ENCODE measurements around the gene SAC3D1.
A peak's percentile ranks its signal among the peaks of the same experiment; 100 is the strongest.

Gene SAC3D1

DNA sequence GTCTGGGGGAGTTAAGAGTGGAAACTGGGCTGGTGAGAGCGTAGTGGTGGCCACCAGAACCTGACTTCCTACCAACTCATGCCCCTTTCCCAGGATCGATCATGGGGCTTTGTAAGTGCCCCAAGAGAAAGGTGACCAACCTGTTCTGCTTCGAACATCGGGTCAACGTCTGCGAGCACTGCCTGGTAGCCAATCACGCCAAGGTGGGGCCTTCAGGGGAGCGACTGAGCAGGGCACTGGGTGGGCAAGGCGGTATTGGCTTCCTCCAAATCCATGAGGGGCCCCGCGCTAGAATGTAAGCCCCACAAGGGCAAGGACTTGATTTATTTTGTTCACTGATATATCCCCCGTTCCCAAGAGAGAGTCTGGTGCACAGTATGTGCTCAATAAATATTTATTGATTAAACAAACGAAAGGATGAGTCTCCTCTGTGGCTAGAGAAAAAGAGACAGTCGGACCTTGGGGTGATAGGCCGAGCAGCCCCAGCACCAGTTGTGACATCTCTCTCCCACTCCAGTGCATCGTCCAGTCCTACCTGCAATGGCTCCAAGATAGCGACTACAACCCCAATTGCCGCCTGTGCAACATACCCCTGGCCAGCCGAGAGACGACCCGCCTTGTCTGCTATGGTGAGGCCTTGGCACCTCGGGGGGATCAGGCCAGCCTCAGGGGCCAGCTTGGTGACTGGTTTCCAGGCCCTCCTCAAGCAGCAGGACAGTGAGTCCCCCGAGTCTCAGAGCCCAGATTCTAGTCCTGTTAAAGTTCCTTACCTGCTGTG, 43.8 kb downstream of the SAC3D1 start:
- TF ChIP-seq, protein P1, sequence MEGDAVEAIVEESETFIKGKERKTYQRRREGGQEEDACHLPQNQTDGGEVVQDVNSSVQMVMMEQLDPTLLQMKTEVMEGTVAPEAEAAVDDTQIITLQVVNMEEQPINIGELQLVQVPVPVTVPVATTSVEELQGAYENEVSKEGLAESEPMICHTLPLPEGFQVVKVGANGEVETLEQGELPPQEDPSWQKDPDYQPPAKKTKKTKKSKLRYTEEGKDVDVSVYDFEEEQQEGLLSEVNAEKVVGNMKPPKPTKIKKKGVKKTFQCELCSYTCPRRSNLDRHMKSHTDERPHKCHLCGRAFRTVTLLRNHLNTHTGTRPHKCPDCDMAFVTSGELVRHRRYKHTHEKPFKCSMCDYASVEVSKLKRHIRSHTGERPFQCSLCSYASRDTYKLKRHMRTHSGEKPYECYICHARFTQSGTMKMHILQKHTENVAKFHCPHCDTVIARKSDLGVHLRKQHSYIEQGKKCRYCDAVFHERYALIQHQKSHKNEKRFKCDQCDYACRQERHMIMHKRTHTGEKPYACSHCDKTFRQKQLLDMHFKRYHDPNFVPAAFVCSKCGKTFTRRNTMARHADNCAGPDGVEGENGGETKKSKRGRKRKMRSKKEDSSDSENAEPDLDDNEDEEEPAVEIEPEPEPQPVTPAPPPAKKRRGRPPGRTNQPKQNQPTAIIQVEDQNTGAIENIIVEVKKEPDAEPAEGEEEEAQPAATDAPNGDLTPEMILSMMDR (IDR thresholded peaks at IDR 0.05; ENCODE audit: insufficient read depth, low read depth, low read length, missing control alignments) = no peak

DNA sequence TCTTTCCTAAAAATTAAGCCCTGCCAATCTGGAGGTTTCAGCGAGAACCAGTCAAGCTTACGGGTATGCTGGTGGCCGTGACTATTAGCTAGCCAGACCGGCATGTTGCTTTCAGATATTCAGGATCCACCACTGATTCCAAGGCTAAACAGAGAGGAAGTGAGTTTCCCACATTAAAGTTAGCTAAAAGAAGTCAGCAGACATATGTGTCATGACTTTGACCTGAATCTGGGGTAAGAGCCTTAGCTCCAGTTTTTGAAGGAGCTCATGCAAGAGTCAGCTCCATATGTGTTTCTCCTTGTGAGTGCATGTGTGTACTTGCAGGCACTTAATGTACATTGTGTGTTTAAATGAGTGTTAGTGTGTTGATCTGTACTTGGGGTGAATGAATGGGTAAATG, 44.4 kb downstream of the SAC3D1 start:
- TF ChIP-seq, protein P1 (IDR thresholded peaks at IDR 0.05; ENCODE audit: insufficient read depth, low read depth, low read length, missing control alignments) = no peak
- no peak for DNase-seq (ENCODE audit: low read depth)
- H3K4me3 ChIP-seq (ENCODE audit: low read depth, low read length) = no peak overlapping the region

More for the DNA sequence above, 43.8 kb downstream of the SAC3D1 start:
- peak overlapping the region; percentile 83 for H3K4me3 ChIP-seq (ENCODE audit: low read depth, low read length)
- no peak for DNase-seq (ENCODE audit: low read depth)

DNA sequence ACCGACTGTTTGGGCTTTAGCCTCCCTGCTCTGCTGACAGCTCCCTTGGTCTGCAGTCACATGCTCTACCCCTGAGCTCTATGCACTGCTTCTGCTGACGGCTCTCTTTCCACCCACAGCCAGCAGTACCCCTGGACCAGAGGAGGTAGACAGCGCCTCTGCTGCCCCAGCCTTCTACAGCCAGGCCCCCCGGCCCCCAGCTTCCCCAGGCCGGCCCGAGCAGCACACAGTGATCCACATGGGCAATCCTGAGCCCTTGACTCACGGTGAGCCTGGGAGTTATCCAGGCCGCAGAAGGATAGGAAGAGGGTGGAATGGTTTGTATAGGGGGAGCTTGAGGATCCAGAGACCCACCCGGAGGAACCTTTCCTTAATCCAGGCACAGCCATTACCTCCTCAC, 45.8 kb downstream of the SAC3D1 start:
- no peak for DNase-seq (ENCODE audit: low read depth)
- no peak overlapping the region for H3K4me3 ChIP-seq (ENCODE audit: low read depth, low read length)
- TF ChIP-seq, protein P1 (IDR thresholded peaks at IDR 0.05; ENCODE audit: insufficient read depth, low read depth, low read length, missing control alignments) = no peak

DNA sequence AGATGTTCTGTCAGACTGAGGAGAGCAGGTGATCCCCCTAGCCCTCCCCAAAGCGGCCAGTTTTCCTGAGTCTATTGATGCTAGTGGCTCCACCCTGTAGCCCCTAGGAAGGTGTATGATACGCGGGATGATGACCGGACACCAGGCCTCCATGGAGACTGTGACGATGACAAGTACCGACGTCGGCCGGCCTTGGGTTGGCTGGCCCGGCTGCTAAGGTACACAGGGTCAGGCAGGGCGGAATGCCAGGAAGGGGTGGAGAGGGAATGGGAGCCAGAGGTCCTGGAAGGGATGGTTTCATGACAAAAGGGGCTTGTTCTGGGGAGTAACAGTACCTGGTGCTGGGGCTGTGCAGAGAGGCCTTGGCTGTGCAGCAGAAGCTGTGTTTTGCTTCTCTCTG, 46.2 kb downstream of the SAC3D1 start:
- DNase-seq (ENCODE audit: low read depth) = no peak
- no peak overlapping the region for H3K4me3 ChIP-seq (ENCODE audit: low read depth, low read length)
- TF ChIP-seq, protein P1 (IDR thresholded peaks at IDR 0.05; ENCODE audit: insufficient read depth, low read depth, low read length, missing control alignments) = no peak

DNA sequence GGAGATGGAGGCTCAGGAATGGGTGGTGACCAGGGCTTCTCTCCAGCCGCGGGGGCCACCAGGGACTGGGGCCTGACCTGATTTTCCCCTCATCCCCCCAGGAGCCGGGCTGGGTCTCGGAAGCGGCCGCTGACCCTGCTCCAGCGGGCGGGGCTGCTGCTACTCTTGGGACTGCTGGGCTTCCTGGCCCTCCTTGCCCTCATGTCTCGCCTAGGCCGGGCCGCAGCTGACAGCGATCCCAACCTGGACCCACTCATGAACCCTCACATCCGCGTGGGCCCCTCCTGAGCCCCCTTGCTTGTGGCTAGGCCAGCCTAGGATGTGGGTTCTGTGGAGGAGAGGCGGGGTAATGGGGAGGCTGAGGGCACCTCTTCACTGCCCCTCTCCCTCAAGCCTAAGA, 46.8 kb downstream of the SAC3D1 start:
- no peak overlapping the region for H3K4me3 ChIP-seq (ENCODE audit: low read depth, low read length)

DNA sequence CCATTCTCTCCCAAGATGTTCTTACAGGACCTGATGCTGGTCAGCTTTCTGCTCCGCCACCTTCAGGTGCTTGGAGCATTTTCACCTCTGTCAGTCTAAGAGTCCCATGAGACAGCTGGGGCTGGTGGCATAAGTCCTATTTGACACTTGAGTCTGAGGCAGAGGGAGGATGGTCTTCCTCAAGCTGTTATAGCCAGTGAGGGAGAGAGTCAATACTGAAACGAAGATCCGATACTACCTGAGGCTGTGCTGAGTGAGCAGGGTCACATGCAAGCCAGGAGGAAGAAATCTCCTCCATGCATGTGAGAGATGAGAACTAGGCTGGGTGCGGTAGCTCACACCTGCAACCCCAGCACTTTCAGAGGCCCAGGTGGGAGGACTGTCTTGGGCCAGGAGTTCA, 48.6 kb downstream of the SAC3D1 start:
- DNase-seq (ENCODE audit: low read depth) = no peak
- TF ChIP-seq, protein P1 (IDR thresholded peaks at IDR 0.05; ENCODE audit: insufficient read depth, low read depth, low read length, missing control alignments) = no peak
- no peak overlapping the region for H3K4me3 ChIP-seq (ENCODE audit: low read depth, low read length)

More for the DNA sequence above, 46.8 kb downstream of the SAC3D1 start:
- TF ChIP-seq, protein P1 (IDR thresholded peaks at IDR 0.05; ENCODE audit: insufficient read depth, low read depth, low read length, missing control alignments) = no peak
- no peak for DNase-seq (ENCODE audit: low read depth)

DNA sequence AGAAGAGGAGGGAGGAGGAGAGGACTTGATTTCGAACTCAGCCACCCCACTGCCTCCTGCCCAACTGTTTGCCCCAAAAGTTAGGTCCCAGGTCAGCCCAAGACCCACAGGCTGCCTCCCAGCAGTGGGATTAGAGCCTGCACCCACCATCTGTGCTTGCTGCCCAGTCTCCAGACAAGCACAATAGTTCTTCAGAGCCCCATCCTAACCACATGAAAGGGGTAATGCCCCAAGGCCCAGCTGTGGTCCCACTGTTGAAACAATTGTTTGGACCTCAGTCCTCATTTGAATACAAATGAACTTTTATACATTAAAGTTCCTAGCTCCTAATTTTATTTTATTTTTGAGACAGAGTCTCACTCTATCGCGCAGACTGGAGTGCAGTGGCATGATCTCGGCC, 49.6 kb downstream of the SAC3D1 start:
- TF ChIP-seq, protein P1 (IDR thresholded peaks at IDR 0.05; ENCODE audit: insufficient read depth, low read depth, low read length, missing control alignments) = no peak
- DNase-seq (ENCODE audit: low read depth) = no peak
- no peak overlapping the region for H3K4me3 ChIP-seq (ENCODE audit: low read depth, low read length)

All from GM12865 (cell line).